IMR-90 (cell line): ENCODE results near the gene C14orf119. TPM values are rescaled to one million over a fixed set of nuclear protein-coding genes. Genes with fewer than 3 reads are reported as not detected.
A peak's percentile ranks its signal among the peaks of the same experiment; 100 is the strongest.

Source experiments
- ATAC-seq: fragments of 200-7000 bp; cut with Tn5 transposase; 2 replicates; pipeline ENCODE4 v1.9.1; 2020; ENCODE audit warnings: low read depth, mild to moderate bottlenecking, moderate library complexity
- BruUV-seq: library from RNA; stranded (reverse); fragments of 400-500 nt; replicated peaks from 2 replicates; lab custom pipeline; 2021; lab: Mats Ljungman, UMichigan
- CTCF ChIA-PET: fragments of 300-600 bp; formaldehyde crosslinking; extraction: SDS; loops from one replicate; lab custom pipeline; 2021; ENCODE audit warnings: antibody characterized with exemption; lab: Yijun Ruan, JAX
- POLR2A ChIA-PET: fragments of 300-600 bp; sonication (Branson Sonifier 250); formaldehyde crosslinking; loops from one replicate; lab custom pipeline; 2022; ENCODE audit warnings: antibody characterized with exemption; ENCODE audit not compliant: unreplicated experiment; lab: Charles Lee
- DNase-seq: peaks from one replicate; pipeline ENCODE4 v3.0.0; 2013
- H2AFZ ChIP-seq: replicated peaks from 2 replicates; pipeline ENCODE3; 2013; ENCODE audit warnings: low read length, mild to moderate bottlenecking; ENCODE audit not compliant: poor library complexity
- H2AK5ac ChIP-seq: 2 replicates; pipeline ENCODE4 v1.6.1; 2013; ENCODE audit warnings: low read depth, low read length, inconsistent platforms
- H2AK9ac ChIP-seq: replicated peaks from 2 replicates; pipeline ENCODE3; 2013; ENCODE audit warnings: mild to moderate bottlenecking, low read depth, low read length, moderate library complexity; ENCODE audit not compliant: poor library complexity
- H2BK120ac ChIP-seq: 2 replicates; pipeline ENCODE4 v1.6.1; 2013; ENCODE audit warnings: low read depth, low read length, inconsistent platforms
- H2BK15ac ChIP-seq: 3 replicates; pipeline ENCODE4 v1.6.1; 2013; ENCODE audit warnings: low read depth, low read length, inconsistent platforms
- H2BK20ac ChIP-seq: 2 replicates; pipeline ENCODE4 v1.6.1; 2013; ENCODE audit warnings: low read depth, mild to moderate bottlenecking, inconsistent platforms, low read length, moderate library complexity
- H2BK5ac ChIP-seq: 2 replicates; pipeline ENCODE4 v1.6.1; 2013; ENCODE audit warnings: mild to moderate bottlenecking, low read depth, low read length, inconsistent platforms; ENCODE audit not compliant: poor library complexity, severe bottlenecking
- H3K14ac ChIP-seq: replicated peaks from 2 replicates; pipeline ENCODE4 v1.6.1; 2013; ENCODE audit warnings: low read depth, low read length, inconsistent platforms
- H3K18ac ChIP-seq: 2 replicates; pipeline ENCODE4 v1.6.1; 2013; ENCODE audit warnings: low read depth, low read length, control low read depth
- H3K23ac ChIP-seq: 2 replicates; pipeline ENCODE4 v1.6.1; 2013; ENCODE audit warnings: low read depth, low read length, inconsistent platforms
- H3K27ac ChIP-seq: 2 replicates; pipeline ENCODE4 v1.5.1; 2013; ENCODE audit warnings: mild to moderate bottlenecking, control low read depth, low read length; ENCODE audit not compliant: insufficient read depth
- H3K27me3 ChIP-seq: 2 replicates; pipeline ENCODE4 v1.6.1; 2013; ENCODE audit warnings: low read length; ENCODE audit not compliant: control insufficient read depth, insufficient read depth
- H3K36me3 ChIP-seq: 2 replicates; pipeline ENCODE4 v1.6.1; 2013; ENCODE audit warnings: low read length, mixed read lengths; ENCODE audit not compliant: control insufficient read depth, insufficient read depth
- H3K4ac ChIP-seq: 2 replicates; pipeline ENCODE4 v1.6.1; 2013; ENCODE audit warnings: low read depth, low read length, inconsistent platforms
- H3K4me1 ChIP-seq: 2 replicates; pipeline ENCODE4 v1.6.1; 2013; ENCODE audit warnings: low read length, mixed read lengths; ENCODE audit not compliant: control insufficient read depth, insufficient read depth
- H3K4me2 ChIP-seq: 2 replicates; pipeline ENCODE4 v1.6.1; 2013; ENCODE audit warnings: low read depth, mild to moderate bottlenecking, control low read depth, low read length, moderate library complexity
- H3K4me3 ChIP-seq: 2 replicates; pipeline ENCODE4 v1.5.1; 2013; ENCODE audit warnings: low read depth, mild to moderate bottlenecking, control low read depth, low read length, moderate library complexity; ENCODE audit not compliant: insufficient read depth
- H3K56ac ChIP-seq: 2 replicates; pipeline ENCODE4 v1.6.1; 2013; ENCODE audit warnings: low read length, inconsistent platforms; ENCODE audit not compliant: insufficient read depth; ENCODE audit errors: extremely low read depth
- H3K79me1 ChIP-seq, 2 experiments: 2 replicates each; pipeline ENCODE4 v1.6.1; 2013; ENCODE audit warnings: low read length in 2 of 2, inconsistent platforms in 1 of 2, low read depth in 1 of 2
- H3K9ac ChIP-seq: 2 replicates; pipeline ENCODE4 v1.6.1; 2013; ENCODE audit warnings: low read depth, low read length, control low read depth
- H3K9me1 ChIP-seq: 2 replicates; pipeline ENCODE4 v1.6.1; 2013; ENCODE audit warnings: low read length, inconsistent platforms; ENCODE audit not compliant: insufficient read depth
- H3K9me3 ChIP-seq: 2 replicates; pipeline ENCODE4 v1.6.1; 2013; ENCODE audit warnings: low read length; ENCODE audit not compliant: control insufficient read depth, insufficient read depth
- H4K20me1 ChIP-seq: 2 replicates; pipeline ENCODE4 v1.6.1; 2013; ENCODE audit warnings: low read length, inconsistent platforms; ENCODE audit not compliant: insufficient read depth
- H4K5ac ChIP-seq: 2 replicates; pipeline ENCODE4 v1.6.1; 2013; ENCODE audit warnings: mild to moderate bottlenecking, low read depth, low read length, control low read depth
- H4K8ac ChIP-seq, 2 experiments: 2 replicates each; pipeline ENCODE4 v1.6.1; 2013; ENCODE audit warnings: low read depth in 2 of 2, low read length in 2 of 2, control low read depth in 1 of 2, inconsistent platforms in 1 of 2
- H4K91ac ChIP-seq: 2 replicates; pipeline ENCODE4 v1.6.1; 2013; ENCODE audit warnings: low read depth, low read length, inconsistent platforms; ENCODE audit not compliant: insufficient read depth
- BHLHE40 ChIP-seq: fragments of 150-350 bp; IDR thresholded peaks from 2 replicates; pipeline ENCODE4 v1.6.1; 2016; ENCODE audit warnings: mild to moderate bottlenecking, low read depth, low read length
- CEBPB ChIP-seq: IDR thresholded peaks from 2 replicates; pipeline ENCODE4 v1.6.1; 2012; ENCODE audit warnings: low read depth, low read length, improper control_type of control experiment
- CHD1 ChIP-seq: IDR thresholded peaks from 2 replicates; pipeline ENCODE4 v1.6.1; 2012; ENCODE audit warnings: low read depth, low read length, improper control_type of control experiment
- CTCF ChIP-seq: conservative IDR thresholded peaks from 2 replicates; pipeline ENCODE4 v1.5.1; 2012; ENCODE audit warnings: mild to moderate bottlenecking, low read depth, low read length, improper control_type of control experiment
- ELK1 ChIP-seq: fragments of 150-350 bp; IDR thresholded peaks from 2 replicates; pipeline ENCODE4 v1.6.1; 2016; ENCODE audit warnings: low read depth, mild to moderate bottlenecking, low read length, moderate library complexity, borderline replicate concordance
- FOS ChIP-seq: fragments of 150-350 bp; IDR thresholded peaks from 2 replicates; pipeline ENCODE4 v1.6.1; 2016; ENCODE audit warnings: low read depth, low read length
- MAFK ChIP-seq: IDR thresholded peaks from 2 replicates; pipeline ENCODE4 v1.6.1; 2012; ENCODE audit warnings: low read depth, low read length, improper control_type of control experiment
- MAZ ChIP-seq: IDR thresholded peaks from 2 replicates; pipeline ENCODE4 v1.6.1; 2012; ENCODE audit warnings: low read depth, mild to moderate bottlenecking, low read length, improper control_type of control experiment, moderate library complexity, borderline replicate concordance
- MXI1 ChIP-seq: IDR thresholded peaks from 2 replicates; pipeline ENCODE4 v1.6.1; 2012; ENCODE audit warnings: low read depth, mild to moderate bottlenecking, low read length, moderate library complexity, borderline replicate concordance
- NFE2L2 ChIP-seq: fragments of 150-350 bp; IDR thresholded peaks from 2 replicates; pipeline ENCODE4 v1.6.1; 2016; ENCODE audit warnings: low read depth, mild to moderate bottlenecking, low read length
- POLR2A ChIP-seq: IDR thresholded peaks from 2 replicates; pipeline ENCODE4 v1.6.1; 2012; ENCODE audit warnings: mild to moderate bottlenecking, low read depth, low read length
- RAD21 ChIP-seq: IDR thresholded peaks from 2 replicates; pipeline ENCODE4 v1.6.1; 2012; ENCODE audit warnings: low read length, improper control_type of control experiment
- RCOR1 ChIP-seq: IDR thresholded peaks from 2 replicates; pipeline ENCODE4 v1.6.1; 2012; ENCODE audit warnings: mild to moderate bottlenecking, low read length, improper control_type of control experiment; ENCODE audit not compliant: insufficient replicate concordance
- RFX5 ChIP-seq: IDR thresholded peaks from 2 replicates; pipeline ENCODE4 v1.8.0; 2012; ENCODE audit warnings: low read depth, mild to moderate bottlenecking, low read length, moderate library complexity
- SMC3 ChIP-seq: fragments of 150-350 bp; IDR thresholded peaks from 2 replicates; pipeline ENCODE4 v1.6.1; 2016; ENCODE audit warnings: low read depth, mild to moderate bottlenecking, antibody characterized with exemption, low read length, moderate library complexity
- USF2 ChIP-seq: fragments of 150-350 bp; IDR thresholded peaks from 2 replicates; pipeline ENCODE4 v1.6.1; 2017; ENCODE audit warnings: mild to moderate bottlenecking, antibody characterized with exemption, low read length, low read depth
- WGBS, 2 experiments: methylation state at CpG; one replicate each; pipeline versions ENCODE4 v1.1.5 to v1.1.7; 2013; ENCODE audit warnings: missing lambda C conversion rate in 2 of 2; ENCODE audit not compliant: insufficient read length in 1 of 2; ENCODE audit errors: extremely low coverage in 2 of 2; 5-methylcytosine and 5-hydroxymethylcytosine counted together
- dilution Hi-C: fragments of 300-500 bp; cut with HindIII; formaldehyde crosslinking; loops from one replicate; pipeline ENCODE4 v1.14.3; 2018; ENCODE audit warnings: low sequenced_read_pairs; ENCODE audit not compliant: unreplicated experiment
- in situ Hi-C: fragments of 300-500 bp; cut with MboI; formaldehyde crosslinking; loops from 3 replicates; pipeline ENCODE4 v1.14.3; 2019; ENCODE audit warnings: low sequenced_read_pairs, inconsistent platforms, mixed read lengths
- intact Hi-C: fragments of 100-400 bp; cut with micrococcal nuclease; formaldehyde crosslinking; loops from 2 replicates; pipeline ENCODE4 v1.10.0; 2022
- polyA plus RNA-seq, 3 experiments: library from polyadenylated mRNA; depleted of rRNA; stranded (reverse); fragments of >200 nt; gene quantifications; 2 replicates each; pipeline ENCODE4 v1.2.3, GENCODE V29; 2012; ENCODE audit warnings: low replicate concordance in 1 of 3
- total RNA-seq: library from RNA; depleted of rRNA; stranded (reverse); fragments of >200 nt; gene quantifications from 2 replicates; pipeline ENCODE4 v1.2.3, GENCODE V29; 2012

C14orf119 gene
- total and polyA plus RNA-seq, 2 of the 4 experiments (the other 2 are of a cell fraction) = 74.0 to 83.7 TPM

GRCh38 chr14:23136566-23137133 lies 41.3 kb downstream of the C14orf119 start:
- Histone ChIP-seq H3K27me3 (peaks cover 34% of the 10 kb centered on the region), H2BK15ac (no peak overlapping the region), H3K18ac (no peak overlapping the region), H3K4me3 (no peak overlapping the region), H3K9me1 (no peaks in the 10 kb centered on the region), H4K8ac (no peak overlapping the region), H3K36me3 (no peaks in the 10 kb centered on the region), H3K14ac (no peak overlapping the region), H3K4me1 (no peaks in the 10 kb centered on the region), H2BK120ac (no peak overlapping the region), H3K79me1 (no peaks in the 10 kb centered on the region), H4K20me1 (no peaks in the 10 kb centered on the region), H3K4ac (no peak overlapping the region), H2AFZ (no peak overlapping the region), H2AK9ac (peak overlapping the region; percentile 31), H4K5ac (no peak overlapping the region), H4K91ac (no peak overlapping the region), H2AK5ac (no peak overlapping the region), H2BK5ac (no peak overlapping the region), H3K56ac (no peak overlapping the region), H3K9ac (no peak overlapping the region), H3K4me2 (no peak overlapping the region), H3K27ac (no peak overlapping the region), H3K9me3 (no peaks in the 10 kb centered on the region), H3K23ac (no peak overlapping the region; the same call in 1 of the 2 replicates), H2BK20ac (no peak overlapping the region)
- DNase-seq (no peak), ATAC-seq (no peak)
- in situ Hi-C loops (no loop called here), intact Hi-C loops (no loop called here), dilution Hi-C loops (no loop called here)
- CTCF ChIA-PET = interaction anchor here (0.8 kb wide), 1 partner anchor 32 kb away, joined by 3 read pairs; no protein-coding TSS in a partner anchor
- POLR2A ChIA-PET = no interaction called here
- WGBS, 2 experiments = 91% methylated on average over 10 of the region's 16 CpGs; no CpG with 5 or more reads in 1 of the 2 experiments
- no peak for TF ChIP-seq CEBPB
- TF ChIP-seq CTCF = no peak
- TF ChIP-seq MAZ = no peak
- TF ChIP-seq POLR2A = no peak
- no peak for TF ChIP-seq RFX5
- TF ChIP-seq NFE2L2 = no peak
- TF ChIP-seq ELK1 = no peak
- TF ChIP-seq SMC3 = no peak
- no peak for TF ChIP-seq BHLHE40
- no peak for TF ChIP-seq MAFK
- no peak for TF ChIP-seq FOS
- TF ChIP-seq RAD21 = no peak
- no peak for TF ChIP-seq RCOR1
- TF ChIP-seq MXI1 = no peak
- no peak for TF ChIP-seq USF2
- TF ChIP-seq CHD1 = no peak
- BruUV-seq = no TSS peak
